GM23338 (cell line): Measurements from ENCODE around the gene GOLGA7B. TPM values are rescaled to one million over a fixed set of nuclear protein-coding genes. Genes with fewer than 3 reads are reported as not detected.

Experiments
- ATAC-seq: fragments of 200-7000 bp; cut with Tn5 transposase; 3 replicates; pipeline ENCODE4 v1.9.1; 2020
- DNase-seq: peaks from one replicate; pipeline ENCODE4 v3.0.0-alpha.2; 2015; ENCODE audit warnings: low spot score
- H2AFZ ChIP-seq: fragments of 200-600 bp; sonication (generic); 2 replicates; pipeline ENCODE4 v1.8.0; 2016; ENCODE audit warnings: antibody characterized with exemption, mild to moderate bottlenecking, moderate library complexity
- H3F3A ChIP-seq: fragments of 200-600 bp; sonication (generic); replicated peaks from 2 replicates; pipeline ENCODE4 v1.8.0; 2017; ENCODE audit warnings: antibody characterized with exemption, mixed run types, low read depth
- H3K27ac ChIP-seq: fragments of 200-600 bp; sonication (generic); 2 replicates; pipeline ENCODE4 v1.6.1; 2016; ENCODE audit warnings: low read depth
- H3K27me3 ChIP-seq: fragments of 200-600 bp; sonication (generic); 2 replicates; pipeline ENCODE4 v1.8.0; 2016; ENCODE audit warnings: mild to moderate bottlenecking, mixed run types, moderate library complexity; ENCODE audit not compliant: insufficient read depth
- H3K36me3 ChIP-seq: fragments of 200-600 bp; sonication (generic); 2 replicates; pipeline ENCODE4 v1.8.0; 2016; ENCODE audit warnings: mild to moderate bottlenecking; ENCODE audit not compliant: insufficient read depth
- H3K4me1 ChIP-seq: fragments of 200-600 bp; sonication (generic); 2 replicates; pipeline ENCODE4 v1.8.0; 2016; ENCODE audit warnings: mild to moderate bottlenecking, moderate library complexity; ENCODE audit not compliant: insufficient read depth
- H3K4me2 ChIP-seq: fragments of 200-600 bp; sonication (generic); 2 replicates; pipeline ENCODE4 v1.7.1; 2017; ENCODE audit warnings: mixed run types
- H3K4me3 ChIP-seq: fragments of 200-600 bp; sonication (generic); 2 replicates; pipeline ENCODE4 v1.6.1; 2016; ENCODE audit warnings: mixed run types
- H3K79me2 ChIP-seq: fragments of 200-600 bp; sonication (generic); replicated peaks from 2 replicates; pipeline ENCODE4 v1.8.0; 2017; ENCODE audit warnings: mild to moderate bottlenecking; ENCODE audit not compliant: insufficient read depth
- H3K9me2 ChIP-seq: fragments of 200-600 bp; sonication (generic); 2 replicates; pipeline ENCODE4 v1.8.0; 2017; ENCODE audit not compliant: insufficient read depth
- H4K20me1 ChIP-seq: fragments of 200-600 bp; sonication (generic); replicated peaks from 2 replicates; pipeline ENCODE4 v1.8.0; 2017; ENCODE audit warnings: mild to moderate bottlenecking; ENCODE audit not compliant: insufficient read depth
- H3K27ac Mint-ChIP-seq: 2 replicates; pipeline ENCODE4 v1.8.0; 2020; ENCODE audit warnings: inconsistent platforms, mild to moderate bottlenecking, moderate library complexity, mixed read lengths
- H3K27me3 Mint-ChIP-seq: 3 replicates; pipeline ENCODE4 v1.8.0; 2022; ENCODE audit warnings: low read depth, mild to moderate bottlenecking, moderate library complexity, mixed read lengths, inconsistent platforms; ENCODE audit not compliant: insufficient read depth, poor library complexity
- H3K36me3 Mint-ChIP-seq: 3 replicates; pipeline ENCODE4 v1.8.0; 2021; ENCODE audit warnings: low read depth, mild to moderate bottlenecking, inconsistent platforms, moderate library complexity, mixed read lengths
- H3K4me1 Mint-ChIP-seq: 3 replicates; pipeline ENCODE4 v1.8.0; 2020; ENCODE audit warnings: mild to moderate bottlenecking, inconsistent platforms, mixed read lengths
- H3K4me3 Mint-ChIP-seq: 3 replicates; pipeline ENCODE4 v1.8.0; 2021; ENCODE audit warnings: moderate library complexity, mild to moderate bottlenecking, inconsistent platforms, mixed read lengths
- H3K9me3 Mint-ChIP-seq: 3 replicates; pipeline ENCODE4 v1.8.0; 2020; ENCODE audit warnings: moderate library complexity, mild to moderate bottlenecking, inconsistent platforms, mixed read lengths
- CREB1 ChIP-seq: fragments of 250-450 bp; sonication (Bioruptor Pico); IDR thresholded peaks from 2 replicates; pipeline ENCODE4 v1.5.0; 2020; ENCODE audit warnings: low read depth, mild to moderate bottlenecking, moderate library complexity
- CTCF ChIP-seq, 2 experiments: fragments of 200-600 bp in 1 of 2; sonication (generic) in 1 of 2; conservative IDR thresholded peaks; 2 replicates each; pipeline versions ENCODE4 v1.5.1 to v1.6.1; 2016 to 2017; ENCODE audit warnings: antibody characterized with exemption in 2 of 2, low read depth in 2 of 2, mild to moderate bottlenecking in 2 of 2, moderate library complexity in 1 of 2
- EZH2 ChIP-seq: fragments of 200-600 bp; sonication (generic); IDR thresholded peaks from one replicate; pipeline ENCODE4 v1.8.0; 2017; ENCODE audit warnings: antibody characterized with exemption, mild to moderate bottlenecking, low read depth; ENCODE audit not compliant: unreplicated experiment
- EZH2phosphoT487 ChIP-seq: fragments of 200-600 bp; sonication (generic); IDR thresholded peaks from one replicate; pipeline ENCODE4 v1.8.1; 2018; ENCODE audit warnings: antibody characterized with exemption; ENCODE audit not compliant: unreplicated experiment
- JUNB ChIP-seq: IDR thresholded peaks from one replicate; pipeline ENCODE4 v1.6.1; 2016; ENCODE audit warnings: antibody characterized with exemption; ENCODE audit not compliant: unreplicated experiment
- NANOG ChIP-seq: IDR thresholded peaks from 2 replicates; pipeline ENCODE4 v1.6.1; 2016; ENCODE audit warnings: antibody characterized with exemption, borderline replicate concordance
- POLR2AphosphoS5 ChIP-seq: IDR thresholded peaks from 2 replicates; pipeline ENCODE4 v1.6.1; 2016; ENCODE audit warnings: antibody characterized with exemption, low read depth
- STAT1 ChIP-seq: IDR thresholded peaks from one replicate; pipeline ENCODE4 v1.6.1; 2016; ENCODE audit warnings: antibody characterized with exemption; ENCODE audit not compliant: unreplicated experiment
- ZNF114 ChIP-seq: fragments of 250-450 bp; sonication (Bioruptor Pico); IDR thresholded peaks from 2 replicates; pipeline ENCODE4 v1.5.0; 2020; ENCODE audit warnings: mild to moderate bottlenecking, moderate library complexity
- ZNF331 ChIP-seq: fragments of 250-450 bp; sonication (Bioruptor Pico); IDR thresholded peaks from 2 replicates; pipeline ENCODE4 v1.5.0; 2020; ENCODE audit warnings: low read depth, mild to moderate bottlenecking, moderate library complexity
- polyA plus RNA-seq: library from polyadenylated mRNA; unstranded; fragments of >200 nt; fragmentation: Nextera tagmentation; extraction: Ambion mirVana; gene quantifications from 2 replicates; pipeline ENCODE4 v1.2.1, GENCODE V29; 2016
- total RNA-seq: library from RNA; depleted of rRNA; stranded (reverse); fragments of >200 nt; shearing (Covaris generic); gene quantifications from 2 replicates; pipeline ENCODE4 v1.2.3, GENCODE V29; 2014
- TF ChIP-seq, protein P1 (sequence below): IDR thresholded peaks from 2 replicates; pipeline ENCODE4 v1.6.1; 2016; ENCODE audit warnings: antibody characterized with exemption
- TF ChIP-seq, protein P2 (sequence below): IDR thresholded peaks from one replicate; pipeline ENCODE4 v1.6.1; 2018; ENCODE audit warnings: antibody characterized with exemption; ENCODE audit not compliant: unreplicated experiment
- TF ChIP-seq, protein P3 (sequence below): fragments of 250-450 bp; sonication (Bioruptor Pico); IDR thresholded peaks from 2 replicates; pipeline ENCODE4 v1.5.0; 2020; ENCODE audit warnings: mild to moderate bottlenecking, moderate library complexity

Gene GOLGA7B
- total and polyA plus RNA-seq, 2 experiments from 2014 or later: 0.14 to 0.15 TPM

DNA sequence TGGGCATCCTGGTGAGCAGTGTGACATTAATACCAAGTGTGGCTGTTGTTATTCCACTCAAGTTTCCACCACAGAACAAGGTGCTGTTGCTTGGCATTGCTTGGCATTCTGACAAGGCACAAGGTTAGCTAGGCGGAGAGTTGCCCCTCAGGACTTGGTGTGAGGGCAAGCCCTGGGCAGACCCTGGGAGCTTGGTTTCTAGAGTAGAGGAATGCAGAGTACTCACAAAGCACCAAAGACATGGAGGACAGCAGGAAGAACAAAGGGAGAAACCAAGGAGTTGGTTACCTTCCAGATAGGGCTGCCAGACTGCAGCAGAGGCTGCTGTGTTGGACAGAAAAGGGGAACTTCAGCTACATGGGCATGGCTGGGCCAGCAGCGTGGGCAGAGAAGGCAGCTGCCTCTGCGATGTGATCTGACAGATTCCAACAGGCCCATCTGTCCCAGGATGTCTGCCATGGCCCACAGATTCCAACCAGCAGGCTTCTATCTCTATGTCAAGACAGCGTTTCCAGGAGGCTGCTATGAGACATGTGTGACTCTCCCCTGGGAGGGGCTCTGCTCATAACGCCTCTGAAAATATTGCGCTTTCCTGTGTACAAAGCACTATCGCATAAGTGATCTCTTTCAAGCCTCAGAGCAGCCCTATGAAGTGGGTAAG, 1.8 kb downstream of the GOLGA7B start:
- peaks cover 31% of the 10 kb centered on the region for H3K27me3 ChIP-seq

More for the DNA sequence above, 1.8 kb downstream of the GOLGA7B start:
- H3K79me2 ChIP-seq: no peaks in the 10 kb centered on the region
- no peak overlapping the region for H2AFZ ChIP-seq
- no peaks in the 10 kb centered on the region for H3K36me3 ChIP-seq
- H3K9me3 Mint-ChIP-seq: no peaks in the 10 kb centered on the region
- no peak overlapping the region for H3K4me3 Mint-ChIP-seq
- peaks cover 10% of the 10 kb centered on the region for H3K4me1 Mint-ChIP-seq
- peaks cover 3% of the 10 kb centered on the region; the same call in 1 of the 2 replicates for H3K4me1 ChIP-seq
- no peaks in the 10 kb centered on the region for H4K20me1 ChIP-seq
- 0 out of 2 replicates have a peak, but pooled peaks cover 3% of the 10 kb centered on the region for H3K9me2 ChIP-seq
- no peak overlapping the region for H3K27ac ChIP-seq
- H3K36me3 Mint-ChIP-seq: no peaks in the 10 kb centered on the region
- no peaks in the 10 kb centered on the region for H3F3A ChIP-seq
- H3K27ac Mint-ChIP-seq: no peak overlapping the region
- ATAC-seq (no peak), DNase-seq (no peak)
- no peak overlapping the region for H3K4me3 ChIP-seq
- no peak overlapping the region for H3K4me2 ChIP-seq
- TF ChIP-seq NANOG (no peak), CTCF (conservative IDR thresholded peaks at IDR 0.05; ENCODE audit: low read depth in 2 of 2) (no peak), EZH2 (no peak), POLR2AphosphoS5 (no peak), JUNB (no peak), EZH2phosphoT487 (no peak), CREB1 (no peak), STAT1 (no peak), ZNF114 (CRISPR knock-in tag) (no peak), ZNF331 (CRISPR knock-in tag) (no peak)
- TF ChIP-seq, protein P1, sequence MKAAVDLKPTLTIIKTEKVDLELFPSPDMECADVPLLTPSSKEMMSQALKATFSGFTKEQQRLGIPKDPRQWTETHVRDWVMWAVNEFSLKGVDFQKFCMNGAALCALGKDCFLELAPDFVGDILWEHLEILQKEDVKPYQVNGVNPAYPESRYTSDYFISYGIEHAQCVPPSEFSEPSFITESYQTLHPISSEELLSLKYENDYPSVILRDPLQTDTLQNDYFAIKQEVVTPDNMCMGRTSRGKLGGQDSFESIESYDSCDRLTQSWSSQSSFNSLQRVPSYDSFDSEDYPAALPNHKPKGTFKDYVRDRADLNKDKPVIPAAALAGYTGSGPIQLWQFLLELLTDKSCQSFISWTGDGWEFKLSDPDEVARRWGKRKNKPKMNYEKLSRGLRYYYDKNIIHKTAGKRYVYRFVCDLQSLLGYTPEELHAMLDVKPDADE: no peak
- TF ChIP-seq, protein P2, sequence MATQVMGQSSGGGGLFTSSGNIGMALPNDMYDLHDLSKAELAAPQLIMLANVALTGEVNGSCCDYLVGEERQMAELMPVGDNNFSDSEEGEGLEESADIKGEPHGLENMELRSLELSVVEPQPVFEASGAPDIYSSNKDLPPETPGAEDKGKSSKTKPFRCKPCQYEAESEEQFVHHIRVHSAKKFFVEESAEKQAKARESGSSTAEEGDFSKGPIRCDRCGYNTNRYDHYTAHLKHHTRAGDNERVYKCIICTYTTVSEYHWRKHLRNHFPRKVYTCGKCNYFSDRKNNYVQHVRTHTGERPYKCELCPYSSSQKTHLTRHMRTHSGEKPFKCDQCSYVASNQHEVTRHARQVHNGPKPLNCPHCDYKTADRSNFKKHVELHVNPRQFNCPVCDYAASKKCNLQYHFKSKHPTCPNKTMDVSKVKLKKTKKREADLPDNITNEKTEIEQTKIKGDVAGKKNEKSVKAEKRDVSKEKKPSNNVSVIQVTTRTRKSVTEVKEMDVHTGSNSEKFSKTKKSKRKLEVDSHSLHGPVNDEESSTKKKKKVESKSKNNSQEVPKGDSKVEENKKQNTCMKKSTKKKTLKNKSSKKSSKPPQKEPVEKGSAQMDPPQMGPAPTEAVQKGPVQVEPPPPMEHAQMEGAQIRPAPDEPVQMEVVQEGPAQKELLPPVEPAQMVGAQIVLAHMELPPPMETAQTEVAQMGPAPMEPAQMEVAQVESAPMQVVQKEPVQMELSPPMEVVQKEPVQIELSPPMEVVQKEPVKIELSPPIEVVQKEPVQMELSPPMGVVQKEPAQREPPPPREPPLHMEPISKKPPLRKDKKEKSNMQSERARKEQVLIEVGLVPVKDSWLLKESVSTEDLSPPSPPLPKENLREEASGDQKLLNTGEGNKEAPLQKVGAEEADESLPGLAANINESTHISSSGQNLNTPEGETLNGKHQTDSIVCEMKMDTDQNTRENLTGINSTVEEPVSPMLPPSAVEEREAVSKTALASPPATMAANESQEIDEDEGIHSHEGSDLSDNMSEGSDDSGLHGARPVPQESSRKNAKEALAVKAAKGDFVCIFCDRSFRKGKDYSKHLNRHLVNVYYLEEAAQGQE: no peak
- TF ChIP-seq, protein P3, sequence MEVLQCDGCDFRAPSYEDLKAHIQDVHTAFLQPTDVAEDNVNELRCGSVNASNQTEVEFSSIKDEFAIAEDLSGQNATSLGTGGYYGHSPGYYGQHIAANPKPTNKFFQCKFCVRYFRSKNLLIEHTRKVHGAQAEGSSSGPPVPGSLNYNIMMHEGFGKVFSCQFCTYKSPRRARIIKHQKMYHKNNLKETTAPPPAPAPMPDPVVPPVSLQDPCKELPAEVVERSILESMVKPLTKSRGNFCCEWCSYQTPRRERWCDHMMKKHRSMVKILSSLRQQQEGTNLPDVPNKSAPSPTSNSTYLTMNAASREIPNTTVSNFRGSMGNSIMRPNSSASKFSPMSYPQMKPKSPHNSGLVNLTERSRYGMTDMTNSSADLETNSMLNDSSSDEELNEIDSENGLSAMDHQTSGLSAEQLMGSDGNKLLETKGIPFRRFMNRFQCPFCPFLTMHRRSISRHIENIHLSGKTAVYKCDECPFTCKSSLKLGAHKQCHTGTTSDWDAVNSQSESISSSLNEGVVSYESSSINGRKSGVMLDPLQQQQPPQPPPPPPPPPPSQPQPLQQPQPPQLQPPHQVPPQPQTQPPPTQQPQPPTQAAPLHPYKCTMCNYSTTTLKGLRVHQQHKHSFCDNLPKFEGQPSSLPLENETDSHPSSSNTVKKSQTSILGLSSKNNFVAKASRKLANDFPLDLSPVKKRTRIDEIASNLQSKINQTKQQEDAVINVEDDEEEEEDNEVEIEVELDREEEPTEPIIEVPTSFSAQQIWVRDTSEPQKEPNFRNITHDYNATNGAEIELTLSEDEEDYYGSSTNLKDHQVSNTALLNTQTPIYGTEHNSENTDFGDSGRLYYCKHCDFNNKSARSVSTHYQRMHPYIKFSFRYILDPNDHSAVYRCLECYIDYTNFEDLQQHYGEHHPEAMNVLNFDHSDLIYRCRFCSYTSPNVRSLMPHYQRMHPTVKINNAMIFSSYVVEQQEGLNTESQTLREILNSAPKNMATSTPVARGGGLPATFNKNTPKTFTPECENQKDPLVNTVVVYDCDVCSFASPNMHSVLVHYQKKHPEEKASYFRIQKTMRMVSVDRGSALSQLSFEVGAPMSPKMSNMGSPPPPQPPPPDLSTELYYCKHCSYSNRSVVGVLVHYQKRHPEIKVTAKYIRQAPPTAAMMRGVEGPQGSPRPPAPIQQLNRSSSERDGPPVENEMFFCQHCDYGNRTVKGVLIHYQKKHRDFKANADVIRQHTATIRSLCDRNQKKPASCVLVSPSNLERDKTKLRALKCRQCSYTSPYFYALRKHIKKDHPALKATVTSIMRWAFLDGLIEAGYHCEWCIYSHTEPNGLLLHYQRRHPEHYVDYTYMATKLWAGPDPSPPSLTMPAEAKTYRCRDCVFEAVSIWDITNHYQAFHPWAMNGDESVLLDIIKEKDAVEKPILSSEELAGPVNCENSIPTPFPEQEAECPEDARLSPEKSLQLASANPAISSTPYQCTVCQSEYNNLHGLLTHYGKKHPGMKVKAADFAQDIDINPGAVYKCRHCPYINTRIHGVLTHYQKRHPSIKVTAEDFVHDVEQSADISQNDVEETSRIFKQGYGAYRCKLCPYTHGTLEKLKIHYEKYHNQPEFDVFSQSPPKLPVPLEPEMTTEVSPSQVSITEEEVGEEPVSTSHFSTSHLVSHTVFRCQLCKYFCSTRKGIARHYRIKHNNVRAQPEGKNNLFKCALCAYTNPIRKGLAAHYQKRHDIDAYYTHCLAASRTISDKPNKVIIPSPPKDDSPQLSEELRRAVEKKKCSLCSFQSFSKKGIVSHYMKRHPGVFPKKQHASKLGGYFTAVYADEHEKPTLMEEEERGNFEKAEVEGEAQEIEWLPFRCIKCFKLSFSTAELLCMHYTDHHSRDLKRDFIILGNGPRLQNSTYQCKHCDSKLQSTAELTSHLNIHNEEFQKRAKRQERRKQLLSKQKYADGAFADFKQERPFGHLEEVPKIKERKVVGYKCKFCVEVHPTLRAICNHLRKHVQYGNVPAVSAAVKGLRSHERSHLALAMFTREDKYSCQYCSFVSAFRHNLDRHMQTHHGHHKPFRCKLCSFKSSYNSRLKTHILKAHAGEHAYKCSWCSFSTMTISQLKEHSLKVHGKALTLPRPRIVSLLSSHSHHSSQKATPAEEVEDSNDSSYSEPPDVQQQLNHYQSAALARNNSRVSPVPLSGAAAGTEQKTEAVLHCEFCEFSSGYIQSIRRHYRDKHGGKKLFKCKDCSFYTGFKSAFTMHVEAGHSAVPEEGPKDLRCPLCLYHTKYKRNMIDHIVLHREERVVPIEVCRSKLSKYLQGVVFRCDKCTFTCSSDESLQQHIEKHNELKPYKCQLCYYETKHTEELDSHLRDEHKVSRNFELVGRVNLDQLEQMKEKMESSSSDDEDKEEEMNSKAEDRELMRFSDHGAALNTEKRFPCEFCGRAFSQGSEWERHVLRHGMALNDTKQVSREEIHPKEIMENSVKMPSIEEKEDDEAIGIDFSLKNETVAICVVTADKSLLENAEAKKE (CRISPR knock-in tag): no peak
- H3K27me3 Mint-ChIP-seq: peaks cover 28% of the 10 kb centered on the region
